Vagina (tissue), 2 donors: Measurements from ENCODE around the gene ZNF709.

Experiments
- CTCF ChIP-seq, 3 experiments: fragments of 450-650 bp in 2 of 3; fragments of 200-600 bp in 1 of 3; sonication (generic) in 1 of 3; IDR thresholded peaks; one replicate each; pipeline ENCODE4 v1.5.1; 2017 to 2019; ENCODE audit warnings: antibody characterized with exemption in 3 of 3, mild to moderate bottlenecking in 2 of 3, moderate library complexity in 2 of 3
- POLR2A ChIP-seq, 2 donors: fragments of 450-650 bp; IDR thresholded peaks; one replicate each; pipeline ENCODE4 v1.6.1; 2017; ENCODE audit warnings: antibody characterized with exemption in 2 of 2, mild to moderate bottlenecking in 2 of 2, moderate library complexity in 2 of 2

GRCh38 chr19:12450844-12451243 is 33.8 kb downstream of the ZNF709 start:
- TF ChIP-seq CTCF (IDR thresholded peaks at IDR 0.05) (no peak), POLR2A (IDR thresholded peaks at IDR 0.05) (no peak)
